HG03135 (cell line): ENCODE data around the gene ZGPAT.
"Not testable (repeated sequence)": the region's sequence is repeated elsewhere in the genome, so short reads cannot be mapped to it uniquely, and the experiment has no call there.

Source experiments
- ATAC-seq: cut with Tn5 transposase; IDR thresholded peaks from one replicate; pipeline ENCODE4 v1.9.1; 2021; ENCODE audit warnings: mild to moderate bottlenecking, moderate library complexity; ENCODE audit not compliant: unreplicated experiment

The ZGPAT gene

GRCh38 chr20:63707558-63708300, at the start of gene ZGPAT, which contains the start of gene ARFRP1:
TSS of gene ZGPAT (plus strand) at chr20:63708039. CDS start at chr20:63708581, 542 bp downstream.
TSS of gene ARFRP1 (minus strand) at chr20:63707976. CDS start at chr20:63707091, 885 bp downstream.
- ATAC-seq = peak; percentile 61

- ATAC-seq = peak; percentile 13
Observed at GRCh38 chr20:63658749-63659187, 49.1 kb upstream of the ZGPAT start.

GRCh38 chr20:63659370-63659769, 48.5 kb upstream of the ZGPAT start:
- ATAC-seq = no peak

GRCh38 chr20:63660174-63660573, 47.7 kb upstream of the ZGPAT start:
- ATAC-seq = not testable (repeated sequence)

GRCh38 chr20:63660622-63661021, 47.2 kb upstream of the ZGPAT start:
- ATAC-seq = no peak

GRCh38 chr20:63661108-63661507, 46.7 kb upstream of the ZGPAT start:
- no peak for ATAC-seq

GRCh38 chr20:63661959-63662812, 45.7 kb upstream of the ZGPAT start:
- no peak for ATAC-seq

GRCh38 chr20:63662813-63663189, 45.0 kb upstream of the ZGPAT start:
- no peak for ATAC-seq

GRCh38 chr20:63663332-63664066, 44.3 kb upstream of the ZGPAT start:
- ATAC-seq = no peak

GRCh38 chr20:63664143-63664851, 43.5 kb upstream of the ZGPAT start:
- ATAC-seq = no peak

GRCh38 chr20:63664861-63665594, 42.8 kb upstream of the ZGPAT start:
- ATAC-seq = no peak

GRCh38 chr20:63665708-63666107, 42.1 kb upstream of the ZGPAT start:
- no peak for ATAC-seq

- no peak for ATAC-seq
Observed at GRCh38 chr20:63667858-63668257, 40.0 kb upstream of the ZGPAT start.

- no peak for ATAC-seq
Observed at GRCh38 chr20:63668351-63668750, 39.5 kb upstream of the ZGPAT start.

- ATAC-seq = not testable (repeated sequence)
Observed at GRCh38 chr20:63671695-63672094, 36.1 kb upstream of the ZGPAT start.

GRCh38 chr20:63672666-63673065, 35.2 kb upstream of the ZGPAT start:
- no peak for ATAC-seq

GRCh38 chr20:63673951-63674350, 33.9 kb upstream of the ZGPAT start:
- ATAC-seq = no peak

GRCh38 chr20:63675681-63676368, 32.0 kb upstream of the ZGPAT start:
- ATAC-seq = no peak

GRCh38 chr20:63678071-63678470, 29.8 kb upstream of the ZGPAT start:
- ATAC-seq = no peak
